Measurements from ENCODE around the gene GRIK2.

Gene GRIK2

GRCh38 chr6:101961357-101961756, 567.8 kb downstream of the GRIK2 start:
- no peak for TF ChIP-seq CTCF (IDR thresholded peaks at IDR 0.05; ENCODE audit: low read depth, low read length)
- H3K4me3 ChIP-seq (ENCODE audit: low read depth, low read length) = no peak overlapping the region

- H3K4me3 ChIP-seq (ENCODE audit: low read depth, low read length) = no peak overlapping the region
- no peak for TF ChIP-seq CTCF (IDR thresholded peaks at IDR 0.05; ENCODE audit: low read depth, low read length)
These were observed 587.4 kb downstream of the GRIK2 start for GRCh38 chr6:101980924-101981323.

GRCh38 chr6:101986476-101986875, 593.0 kb downstream of the GRIK2 start:
- no peak overlapping the region for H3K4me3 ChIP-seq (ENCODE audit: low read depth, low read length)
- no peak for TF ChIP-seq CTCF (IDR thresholded peaks at IDR 0.05; ENCODE audit: low read depth, low read length)

- H3K4me3 ChIP-seq (ENCODE audit: low read depth, low read length) = no peak overlapping the region
- TF ChIP-seq CTCF (IDR thresholded peaks at IDR 0.05; ENCODE audit: low read depth, low read length) = no peak
These were observed 598.8 kb downstream of the GRIK2 start for GRCh38 chr6:101992286-101992685.

GRCh38 chr6:101994521-101994920, 601.0 kb downstream of the GRIK2 start:
- no peak for TF ChIP-seq CTCF (IDR thresholded peaks at IDR 0.05; ENCODE audit: low read depth, low read length)
- H3K4me3 ChIP-seq (ENCODE audit: low read depth, low read length) = no peak overlapping the region

- H3K4me3 ChIP-seq (ENCODE audit: low read depth, low read length) = no peak overlapping the region
- no peak for TF ChIP-seq CTCF (IDR thresholded peaks at IDR 0.05; ENCODE audit: low read depth, low read length)
These were observed 621.9 kb downstream of the GRIK2 start for GRCh38 chr6:102015431-102015830.

- no peak for TF ChIP-seq CTCF (IDR thresholded peaks at IDR 0.05; ENCODE audit: low read depth, low read length)
These were observed 628.8 kb downstream of the GRIK2 start for GRCh38 chr6:102022281-102022680.

More at GRCh38 chr6:102022281-102022680, 628.8 kb downstream of the GRIK2 start:
- H3K4me3 ChIP-seq (ENCODE audit: low read depth, low read length) = no peak overlapping the region

All from WI38 (cell line).